RWPE1 (cell line): Measurements from ENCODE around the gene RHBDF1.
"Not testable (repeated sequence)": the region's sequence is repeated elsewhere in the genome, so short reads cannot be mapped to it uniquely, and the experiment has no call there.

Experiments
- CTCF ChIA-PET: fragments of 350-600 bp; sonication (Branson Sonifier 250); formaldehyde crosslinking; extraction: SDS; loops from one replicate; lab custom pipeline; 2021; lab: Yijun Ruan, JAX
- POLR2A ChIA-PET: fragments of 400-600 bp; formaldehyde crosslinking; extraction: SDS; loops from one replicate; lab custom pipeline; 2020; ENCODE audit warnings: antibody characterized with exemption; ENCODE audit not compliant: low non-redundant PET; lab: Yijun Ruan, JAX
- DNase-seq: peaks from one replicate; pipeline ENCODE4 v3.0.0; 2012; ENCODE audit warnings: low spot score
- H3K27ac ChIP-seq: fragments of 450-650 bp; 2 replicates; pipeline ENCODE4 v1.5.1; 2017
- CTCF ChIP-seq: fragments of 450-650 bp; conservative IDR thresholded peaks from 2 replicates; pipeline ENCODE4 v1.5.1; 2017; ENCODE audit warnings: low read depth, mild to moderate bottlenecking

RHBDF1 gene

GRCh38 chr16:53346-54236 is 18.8 kb downstream of the RHBDF1 start, which contains the start of the genes POLR3K and SNRNP25:
POLR3K (minus strand) TSS chr16:53608; CDS start chr16:53586, 22 bp downstream.
SNRNP25 (plus strand) TSS chr16:53828; CDS start chr16:54017, 189 bp downstream.
- TF ChIP-seq CTCF: no peak
- POLR2A ChIA-PET: no interaction called here
- peak; percentile 99 for DNase-seq
- peak within 1 kb of the TSS; percentile 87 for H3K27ac ChIP-seq
- CTCF ChIA-PET: interaction anchor here (0.9 kb wide), 1 partner anchor 12 kb away, joined by 4 read pairs; no protein-coding TSS in a partner anchor

GRCh38 chr16:50769-51591 is 21.5 kb downstream of the RHBDF1 start:
- DNase-seq: no peak
- CTCF ChIA-PET: no interaction called here
- POLR2A ChIA-PET: no interaction called here
- TF ChIP-seq CTCF: no peak
- H3K27ac ChIP-seq: no peak overlapping the region

GRCh38 chr16:47234-47633 is 25.2 kb downstream of the RHBDF1 start:
- ChIA-PET CTCF (no interaction called here), POLR2A (no interaction called here)
- TF ChIP-seq CTCF: no peak
- DNase-seq: no peak
- H3K27ac ChIP-seq: no peak overlapping the region

DNA sequence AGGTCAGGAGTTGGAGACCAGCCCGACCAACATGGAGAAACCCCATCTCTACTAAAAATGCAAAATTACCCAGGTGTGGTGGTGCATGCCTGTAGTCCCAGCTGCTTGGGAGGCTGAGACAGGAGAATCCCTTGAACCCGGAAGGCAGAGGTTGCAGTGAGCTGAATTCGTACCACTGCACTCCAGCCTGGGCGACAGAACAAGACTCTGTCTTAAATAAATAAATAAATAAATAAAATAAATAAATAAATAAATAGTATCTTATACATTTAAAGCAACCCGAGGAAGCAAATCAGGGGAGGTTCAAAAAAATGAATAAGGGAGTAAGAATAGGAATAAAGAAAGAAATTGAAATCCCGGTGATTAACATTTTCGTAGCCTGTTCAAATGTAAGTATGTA is 25.9 kb downstream of the RHBDF1 start:
- H3K27ac ChIP-seq, CTCF ChIA-PET, POLR2A ChIA-PET, DNase-seq: not testable (repeated sequence)

GRCh38 chr16:45454-45853 is 27.0 kb downstream of the RHBDF1 start:
- TF ChIP-seq CTCF: no peak
- POLR2A ChIA-PET: no interaction called here
- no peak for DNase-seq
- CTCF ChIA-PET: interaction anchor here (0.6 to 0.7 kb wide), 2 partner anchors 190 to 450 kb away, joined by 3 to 5 read pairs; no protein-coding TSS in a partner anchor
- H3K27ac ChIP-seq: no peak overlapping the region

- POLR2A ChIA-PET: interaction anchor here (0.6 kb wide), 1 partner anchor 16 kb away, joined by 3 read pairs; no protein-coding TSS in a partner anchor
- no peak overlapping the region for H3K27ac ChIP-seq
- no peak for DNase-seq
- CTCF ChIA-PET: interaction anchor here (0.7 kb wide), 1 partner anchor 450 kb away, joined by 3 read pairs; no protein-coding TSS in a partner anchor
- TF ChIP-seq CTCF: no peak
Measured at GRCh38 chr16:44655-45054, 27.8 kb downstream of the RHBDF1 start.
